ENCODE results near the gene SFI1.

Gene SFI1

GRCh38 chr22:31614781-31615490 lies 118.6 kb downstream of the SFI1 start:
- TF ChIP-seq, protein P1, sequence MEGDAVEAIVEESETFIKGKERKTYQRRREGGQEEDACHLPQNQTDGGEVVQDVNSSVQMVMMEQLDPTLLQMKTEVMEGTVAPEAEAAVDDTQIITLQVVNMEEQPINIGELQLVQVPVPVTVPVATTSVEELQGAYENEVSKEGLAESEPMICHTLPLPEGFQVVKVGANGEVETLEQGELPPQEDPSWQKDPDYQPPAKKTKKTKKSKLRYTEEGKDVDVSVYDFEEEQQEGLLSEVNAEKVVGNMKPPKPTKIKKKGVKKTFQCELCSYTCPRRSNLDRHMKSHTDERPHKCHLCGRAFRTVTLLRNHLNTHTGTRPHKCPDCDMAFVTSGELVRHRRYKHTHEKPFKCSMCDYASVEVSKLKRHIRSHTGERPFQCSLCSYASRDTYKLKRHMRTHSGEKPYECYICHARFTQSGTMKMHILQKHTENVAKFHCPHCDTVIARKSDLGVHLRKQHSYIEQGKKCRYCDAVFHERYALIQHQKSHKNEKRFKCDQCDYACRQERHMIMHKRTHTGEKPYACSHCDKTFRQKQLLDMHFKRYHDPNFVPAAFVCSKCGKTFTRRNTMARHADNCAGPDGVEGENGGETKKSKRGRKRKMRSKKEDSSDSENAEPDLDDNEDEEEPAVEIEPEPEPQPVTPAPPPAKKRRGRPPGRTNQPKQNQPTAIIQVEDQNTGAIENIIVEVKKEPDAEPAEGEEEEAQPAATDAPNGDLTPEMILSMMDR (IDR thresholded peaks at IDR 0.05; ENCODE audit: insufficient read depth, low read length, missing control alignments): no peak
- H3K4me3 ChIP-seq (ENCODE audit: low read depth, low read length): no peak overlapping the region
- no peak for DNase-seq (ENCODE audit: low read depth, low spot score)
- ChIA-PET POLR2A (no interaction called here), CTCF (interaction anchor here (1.7 to 3.1 kb wide), 4 partner anchors 11 to 58 kb away, joined by 4 to 9 read pairs (median 6); no protein-coding TSS in a partner anchor)

DNA sequence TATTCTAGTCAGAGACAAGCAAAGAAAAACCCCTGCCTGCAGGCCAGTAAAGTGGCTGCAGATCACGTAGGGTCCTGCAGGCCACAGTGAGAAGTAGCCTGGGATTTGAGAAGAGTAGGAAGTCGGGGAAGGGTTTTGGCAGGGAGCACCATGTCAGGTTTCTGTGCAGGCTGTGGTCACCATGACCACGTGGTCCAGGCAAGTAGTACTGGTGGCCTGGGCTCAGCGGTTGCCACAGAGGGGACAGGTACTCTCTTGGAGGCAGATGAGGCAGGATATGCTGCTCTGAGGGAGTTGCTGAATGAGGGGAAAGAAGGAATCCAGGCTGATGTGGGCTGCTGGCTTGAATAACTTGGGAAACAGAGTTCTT lies 119.1 kb downstream of the SFI1 start:
- DNase-seq (ENCODE audit: low read depth, low spot score): no peak
- CTCF ChIA-PET: interaction anchor here (1.8 to 3.1 kb wide), 2 partner anchors 10 to 18 kb away, joined by 4 to 9 read pairs; no protein-coding TSS in a partner anchor
- no peak overlapping the region for H3K4me3 ChIP-seq (ENCODE audit: low read depth, low read length)
- POLR2A ChIA-PET: no interaction called here
- TF ChIP-seq, protein P1 (IDR thresholded peaks at IDR 0.05; ENCODE audit: insufficient read depth, low read length, missing control alignments): no peak

DNA sequence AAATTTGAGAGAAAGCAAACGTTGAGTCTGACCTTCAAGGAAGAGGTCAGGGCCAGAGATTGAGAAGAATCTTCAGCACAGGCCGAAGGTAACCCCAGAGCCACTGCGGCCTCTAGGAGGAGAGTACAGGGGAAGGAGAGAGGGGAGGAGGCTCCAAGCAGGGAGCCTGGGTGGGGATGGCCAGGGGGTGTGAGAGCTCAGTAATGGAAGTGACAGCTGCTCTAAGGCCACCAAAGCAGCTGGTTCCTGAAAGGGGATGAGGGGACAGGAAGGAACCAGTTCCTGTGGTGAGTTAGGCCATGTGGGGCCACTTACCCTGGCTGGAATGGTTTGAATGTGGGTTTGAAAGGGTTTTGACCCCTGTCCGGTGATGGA lies 119.6 kb downstream of the SFI1 start:
- TF ChIP-seq, protein P1 (IDR thresholded peaks at IDR 0.05; ENCODE audit: insufficient read depth, low read length, missing control alignments): no peak
- no peak overlapping the region for H3K4me3 ChIP-seq (ENCODE audit: low read depth, low read length)
- ChIA-PET POLR2A (interaction anchor here (0.7 kb wide), 1 partner anchor 11 kb away, joined by 3 read pairs; no protein-coding TSS in a partner anchor), CTCF (interaction anchor here (0.8 to 3.1 kb wide), 3 partner anchors 10 to 59 kb away, joined by 3 to 9 read pairs (median 4); no protein-coding TSS in a partner anchor)
- no peak for DNase-seq (ENCODE audit: low read depth, low spot score)

DNA sequence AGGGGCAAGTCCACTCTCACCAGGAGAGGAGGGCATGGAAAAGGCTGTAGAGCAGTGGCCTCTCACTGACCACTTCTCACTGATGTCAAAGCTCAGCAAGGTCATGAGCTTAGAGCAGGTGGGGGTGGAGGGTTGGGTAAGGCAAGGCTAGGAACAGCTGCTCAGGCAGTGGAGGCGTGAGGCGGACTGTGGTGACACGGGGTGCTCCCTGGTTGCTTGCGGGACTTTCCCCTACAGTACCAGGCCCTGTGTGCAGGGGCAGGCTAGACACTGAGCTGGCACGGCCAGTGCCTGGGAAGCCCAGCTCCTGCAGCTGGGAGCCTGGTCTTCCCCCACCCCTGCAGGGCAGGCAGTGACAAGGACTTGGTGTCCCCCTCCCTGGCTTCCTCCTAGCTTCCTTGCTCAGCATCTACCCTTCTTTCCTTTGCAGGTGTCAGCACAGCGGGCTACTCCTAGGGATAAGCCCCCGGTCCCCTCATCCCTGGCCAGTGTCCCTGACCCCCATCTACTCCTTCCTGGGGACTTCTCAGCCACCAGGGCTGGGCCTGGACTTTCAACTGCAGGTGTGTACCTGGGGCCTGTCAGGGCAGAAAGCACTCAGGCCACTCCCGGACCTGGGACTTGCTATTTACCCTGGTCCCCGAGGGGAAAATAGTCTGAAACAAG lies 120.1 kb downstream of the SFI1 start:
- POLR2A ChIA-PET: interaction anchor here (0.7 kb wide), 1 partner anchor 11 kb away, joined by 3 read pairs; no protein-coding TSS in a partner anchor
- TF ChIP-seq, protein P1 (IDR thresholded peaks at IDR 0.05; ENCODE audit: insufficient read depth, low read length, missing control alignments): no peak
- no peak for DNase-seq (ENCODE audit: low read depth, low spot score)
- CTCF ChIA-PET: interaction anchor here (0.8 to 3.1 kb wide), 4 partner anchors 9 to 60 kb away, joined by 3 to 9 read pairs (median 4); no protein-coding TSS in a partner anchor
- no peak overlapping the region for H3K4me3 ChIP-seq (ENCODE audit: low read depth, low read length)

- TF ChIP-seq, protein P1 (IDR thresholded peaks at IDR 0.05; ENCODE audit: insufficient read depth, low read length, missing control alignments): no peak
- ChIA-PET CTCF (interaction anchor here (1.0 to 3.1 kb wide), 5 partner anchors 12 to 61 kb away, joined by 3 to 9 read pairs (median 4); no protein-coding TSS in a partner anchor), POLR2A (interaction anchor here (0.8 kb wide), 1 partner anchor 13 kb away, joined by 4 read pairs; no protein-coding TSS in a partner anchor)
- DNase-seq (ENCODE audit: low read depth, low spot score): no peak
- no peak overlapping the region for H3K4me3 ChIP-seq (ENCODE audit: low read depth, low read length)
Observed at GRCh38 chr22:31618057-31618456, 121.7 kb downstream of the SFI1 start.

Measured in AG04449 (cell line).